GM12872 (cell line): ENCODE data around the gene SIRPA.

Experiments
- CTCF ChIP-seq: IDR thresholded peaks from 3 replicates; pipeline ENCODE4 v1.5.1; 2011; ENCODE audit warnings: low read depth, mild to moderate bottlenecking, low read length, moderate library complexity; ENCODE audit not compliant: insufficient read depth

SIRPA gene

GRCh38 chr20:1955217-1955616, 60.0 kb downstream of the SIRPA start:
- no peak for TF ChIP-seq CTCF

GRCh38 chr20:1958426-1958825, 63.2 kb downstream of the SIRPA start:
- no peak for TF ChIP-seq CTCF

GRCh38 chr20:1959156-1959555, 63.9 kb downstream of the SIRPA start:
- TF ChIP-seq CTCF, result no peak

- no peak for TF ChIP-seq CTCF
Measured at GRCh38 chr20:1961374-1961773, 66.2 kb downstream of the SIRPA start.

- TF ChIP-seq CTCF, result no peak
Measured at GRCh38 chr20:1964061-1964460, 68.9 kb downstream of the SIRPA start.

- peak; percentile 41 for TF ChIP-seq CTCF
Measured at GRCh38 chr20:1964659-1965405, 69.6 kb downstream of the SIRPA start.

GRCh38 chr20:1965520-1966351, 70.5 kb downstream of the SIRPA start:
- TF ChIP-seq CTCF, result peak; percentile 87
